ENCODE results near the gene SEL1L.

GRCh38 chr14:81472096-81472800 is 61.4 kb downstream of the SEL1L start:
- TF ChIP-seq CTCF (IDR thresholded peaks at IDR 0.05; ENCODE audit: low read length): no peak
- TF ChIP-seq EZH2 (IDR thresholded peaks at IDR 0.05; ENCODE audit: borderline replicate concordance, low read length): no peak

Data from OCI-LY1 (cell line).